ENCODE data around the gene TFPI.

Gene TFPI

DNA sequence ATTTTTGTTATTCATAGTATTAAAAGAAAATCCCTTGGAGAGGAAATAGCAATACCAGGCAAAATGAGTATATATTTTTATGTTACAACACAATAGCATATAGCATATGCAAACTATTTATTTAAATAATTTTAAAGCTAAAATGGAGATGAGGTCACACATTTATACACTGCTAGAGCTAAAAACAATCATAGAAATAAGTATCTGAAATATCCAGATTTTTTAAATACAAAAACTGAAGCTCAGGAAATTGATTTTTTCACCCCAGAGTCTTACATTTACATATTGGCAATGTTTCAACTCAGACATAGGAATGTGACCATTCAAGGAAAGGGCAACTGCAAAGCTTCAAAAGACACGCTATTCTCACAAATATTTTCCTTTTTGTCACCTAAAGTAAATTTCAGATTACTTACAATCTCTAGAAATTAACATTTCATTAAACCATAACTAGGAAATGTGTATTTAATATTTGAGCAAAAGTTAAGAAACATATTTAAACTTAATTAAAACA lies 8.9 kb downstream of the TFPI start:
- H3K27ac ChIP-seq: no peak overlapping the region

GRCh38 chr2:187544371-187545080 lies 9.7 kb downstream of the TFPI start:
- Histone ChIP-seq H3K27ac (no peak overlapping the region), H3K4me1 (ENCODE audit: low read depth, poor library complexity, severe bottlenecking) (no peaks in the 10 kb centered on the region), H3K36me3 (ENCODE audit: insufficient read depth) (no peaks in the 10 kb centered on the region), H3K79me2 (ENCODE audit: insufficient read depth, low read depth) (no peaks in the 10 kb centered on the region), H3K9ac (no peak overlapping the region), H3K4me2 (no peak overlapping the region), H4K20me1 (ENCODE audit: insufficient read depth) (no peaks in the 10 kb centered on the region), H3K4me3 (IDR thresholded peaks at IDR 0.05; ENCODE audit: insufficient read depth, low read depth, low read length) (no peak overlapping the region), H2AFZ (ENCODE audit: low read depth) (no peak overlapping the region), H3K27me3 (ENCODE audit: insufficient read depth, low read depth) (no peaks in the 10 kb centered on the region)
- no peak for TF ChIP-seq CTCF (conservative IDR thresholded peaks at IDR 0.05; ENCODE audit: low read depth, low read length)

More for the DNA sequence above, 8.9 kb downstream of the TFPI start:
- H2AFZ ChIP-seq (ENCODE audit: low read depth): no peak overlapping the region
- no peaks in the 10 kb centered on the region for H3K4me1 ChIP-seq (ENCODE audit: low read depth, poor library complexity, severe bottlenecking)
- H3K4me3 ChIP-seq (IDR thresholded peaks at IDR 0.05; ENCODE audit: insufficient read depth, low read depth, low read length): no peak overlapping the region
- no peaks in the 10 kb centered on the region for H3K27me3 ChIP-seq (ENCODE audit: insufficient read depth, low read depth)
- no peaks in the 10 kb centered on the region for H3K36me3 ChIP-seq (ENCODE audit: insufficient read depth)
- no peaks in the 10 kb centered on the region for H4K20me1 ChIP-seq (ENCODE audit: insufficient read depth)
- H3K9ac ChIP-seq: no peak overlapping the region
- no peak for TF ChIP-seq CTCF (conservative IDR thresholded peaks at IDR 0.05; ENCODE audit: low read depth, low read length)
- H3K4me2 ChIP-seq: no peak overlapping the region
- H3K79me2 ChIP-seq (ENCODE audit: insufficient read depth, low read depth): no peaks in the 10 kb centered on the region

DNA sequence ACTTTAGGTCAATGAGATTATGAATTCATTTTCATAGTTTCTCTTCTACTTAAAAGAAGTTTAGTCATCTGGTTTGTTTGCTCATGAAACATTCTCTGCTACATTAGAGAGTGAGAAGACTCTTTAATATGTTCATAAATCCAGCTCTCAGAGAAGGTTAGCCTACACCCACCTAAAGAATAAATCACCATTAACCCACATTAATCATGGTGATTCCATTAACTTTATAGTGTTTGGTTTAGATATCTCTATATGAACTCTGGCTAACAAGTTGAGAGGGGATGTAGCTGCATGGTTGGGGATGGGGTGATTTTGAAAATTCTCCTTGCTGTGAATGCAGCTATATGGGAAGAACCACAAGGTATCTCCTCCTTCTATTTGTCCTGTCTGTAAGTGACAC lies 10.7 kb downstream of the TFPI start:
- Histone ChIP-seq H3K79me2 (ENCODE audit: insufficient read depth, low read depth) (no peaks in the 10 kb centered on the region), H4K20me1 (ENCODE audit: insufficient read depth) (no peaks in the 10 kb centered on the region), H3K9ac (no peak overlapping the region), H3K27ac (no peak overlapping the region), H3K27me3 (ENCODE audit: insufficient read depth, low read depth) (no peaks in the 10 kb centered on the region), H3K4me1 (ENCODE audit: low read depth, poor library complexity, severe bottlenecking) (no peaks in the 10 kb centered on the region), H3K4me2 (no peak overlapping the region), H3K36me3 (ENCODE audit: insufficient read depth) (no peaks in the 10 kb centered on the region), H3K4me3 (IDR thresholded peaks at IDR 0.05; ENCODE audit: insufficient read depth, low read depth, low read length) (no peak overlapping the region), H2AFZ (ENCODE audit: low read depth) (no peak overlapping the region)
- TF ChIP-seq CTCF (conservative IDR thresholded peaks at IDR 0.05; ENCODE audit: low read depth, low read length): no peak

DNA sequence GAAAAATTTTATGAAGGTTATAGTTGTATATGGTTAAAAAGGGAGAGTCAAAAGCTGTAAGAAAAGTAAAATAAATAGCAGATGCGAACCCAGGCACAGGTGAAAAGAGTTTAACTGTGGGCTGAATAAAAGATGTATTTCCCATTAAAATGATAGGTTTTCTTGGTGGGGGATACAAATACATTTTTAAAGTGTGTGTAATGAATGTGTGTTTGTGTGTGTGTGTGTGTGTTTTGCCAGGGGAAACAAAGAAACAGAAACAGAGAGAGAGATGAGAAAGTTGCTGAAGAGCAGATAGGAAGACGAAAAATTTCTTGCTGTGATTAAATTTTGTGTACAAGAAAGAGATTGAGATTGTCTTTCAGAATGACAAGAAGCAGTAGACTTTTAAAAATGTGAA lies 12.1 kb downstream of the TFPI start:
- Histone ChIP-seq H3K4me3 (IDR thresholded peaks at IDR 0.05; ENCODE audit: insufficient read depth, low read depth, low read length) (no peak overlapping the region), H3K79me2 (ENCODE audit: insufficient read depth, low read depth) (no peaks in the 10 kb centered on the region), H3K36me3 (ENCODE audit: insufficient read depth) (no peaks in the 10 kb centered on the region), H2AFZ (ENCODE audit: low read depth) (no peak overlapping the region), H3K4me1 (ENCODE audit: low read depth, poor library complexity, severe bottlenecking) (no peaks in the 10 kb centered on the region), H4K20me1 (ENCODE audit: insufficient read depth) (no peaks in the 10 kb centered on the region), H3K27me3 (ENCODE audit: insufficient read depth, low read depth) (no peaks in the 10 kb centered on the region), H3K27ac (no peak overlapping the region), H3K4me2 (no peak overlapping the region), H3K9ac (no peak overlapping the region)
- TF ChIP-seq CTCF (conservative IDR thresholded peaks at IDR 0.05; ENCODE audit: low read depth, low read length): no peak
